IgD-negative memory B cell (primary cell): ENCODE results near the gene GAN. TPM values are rescaled to one million over a fixed set of nuclear protein-coding genes. Genes with fewer than 3 reads are reported as not detected.
A peak's percentile ranks its signal among the peaks of the same experiment; 100 is the strongest.

Experiments used
- H3K27ac Mint-ChIP-seq, 3 donors: one replicate each; pipeline ENCODE4 v1.8.0; 2020 to 2022; ENCODE audit warnings: mild to moderate bottlenecking in 3 of 3, mixed read lengths in 3 of 3, moderate library complexity in 1 of 3
- H3K27me3 Mint-ChIP-seq: one replicate; pipeline ENCODE4 v1.8.0; 2021; ENCODE audit warnings: mixed read lengths
- H3K36me3 Mint-ChIP-seq: one replicate; pipeline ENCODE4 v1.8.0; 2020; ENCODE audit warnings: mild to moderate bottlenecking, mixed read lengths
- H3K4me1 Mint-ChIP-seq, 3 donors: one replicate each; pipeline ENCODE4 v1.8.0; 2020 to 2022; ENCODE audit warnings: mixed read lengths in 3 of 3, mild to moderate bottlenecking in 1 of 3
- H3K4me3 Mint-ChIP-seq, 4 donors: one replicate each; pipeline ENCODE4 v1.8.0; 2020 to 2022; ENCODE audit warnings: mild to moderate bottlenecking in 4 of 4, mixed read lengths in 4 of 4, moderate library complexity in 3 of 4
- H3K9me3 Mint-ChIP-seq, 3 donors: one replicate each; pipeline ENCODE4 v1.8.0; 2020 to 2021; ENCODE audit warnings: mixed read lengths in 3 of 3, mild to moderate bottlenecking in 1 of 3
- polyA plus RNA-seq: library from polyadenylated mRNA; unstranded; fragments of 300-500 nt; fragmentation: Illumina TruSeq; gene quantifications from one replicate; pipeline ENCODE4 v1.2.3, GENCODE V29; 2021

GAN gene, protein sequence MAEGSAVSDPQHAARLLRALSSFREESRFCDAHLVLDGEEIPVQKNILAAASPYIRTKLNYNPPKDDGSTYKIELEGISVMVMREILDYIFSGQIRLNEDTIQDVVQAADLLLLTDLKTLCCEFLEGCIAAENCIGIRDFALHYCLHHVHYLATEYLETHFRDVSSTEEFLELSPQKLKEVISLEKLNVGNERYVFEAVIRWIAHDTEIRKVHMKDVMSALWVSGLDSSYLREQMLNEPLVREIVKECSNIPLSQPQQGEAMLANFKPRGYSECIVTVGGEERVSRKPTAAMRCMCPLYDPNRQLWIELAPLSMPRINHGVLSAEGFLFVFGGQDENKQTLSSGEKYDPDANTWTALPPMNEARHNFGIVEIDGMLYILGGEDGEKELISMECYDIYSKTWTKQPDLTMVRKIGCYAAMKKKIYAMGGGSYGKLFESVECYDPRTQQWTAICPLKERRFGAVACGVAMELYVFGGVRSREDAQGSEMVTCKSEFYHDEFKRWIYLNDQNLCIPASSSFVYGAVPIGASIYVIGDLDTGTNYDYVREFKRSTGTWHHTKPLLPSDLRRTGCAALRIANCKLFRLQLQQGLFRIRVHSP
- 2.8 TPM for polyA plus RNA-seq

DNA sequence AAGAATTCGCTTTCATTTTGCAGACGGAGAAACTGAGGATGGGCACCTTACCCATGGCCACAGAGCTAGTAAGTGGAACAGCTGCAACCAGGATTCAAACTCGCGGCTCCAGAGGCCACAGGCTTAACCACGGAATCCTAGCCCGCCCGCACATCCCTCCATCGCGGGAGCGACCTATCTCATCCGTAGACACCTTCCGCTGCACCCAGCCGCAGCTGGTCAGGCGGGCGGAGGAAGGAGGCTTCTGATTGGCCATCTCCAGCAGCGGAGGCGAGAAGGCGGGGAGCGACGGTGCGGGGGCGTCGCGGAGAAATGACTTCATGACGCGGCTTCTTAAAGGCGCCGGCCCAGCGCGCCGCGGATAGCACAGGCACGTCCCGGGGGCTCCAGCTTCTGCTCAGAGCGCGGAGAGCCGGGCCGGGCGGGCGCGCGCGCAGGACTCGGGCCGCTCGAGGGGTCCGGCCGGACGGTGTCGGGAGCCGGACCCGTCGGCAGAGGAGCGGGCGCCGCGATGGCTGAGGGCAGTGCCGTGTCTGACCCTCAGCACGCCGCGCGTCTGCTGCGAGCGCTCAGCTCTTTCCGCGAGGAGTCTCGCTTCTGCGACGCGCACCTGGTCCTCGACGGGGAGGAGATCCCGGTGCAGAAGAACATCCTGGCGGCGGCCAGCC is at the start of gene GAN:
Gene GAN (plus strand): TSS at position 360 of the 668 bp plus-strand sequence. CDS start 152 bp downstream, at position 512.
- Mint-ChIP-seq H3K4me3 (peak within 1 kb of the TSS; percentile 88 to 99 (median 98)), H3K27ac (peak within 1 kb of the TSS; percentile 84 to 95 (median 93)), H3K4me1 (peaks cover 16 to 33% (median 18%) of the 10 kb centered on the region in 3 donors), H3K9me3 (no peaks in the 10 kb centered on the region), H3K27me3 (peaks cover 1% of the 10 kb centered on the region), H3K36me3 (no peaks in the 10 kb centered on the region)

DNA sequence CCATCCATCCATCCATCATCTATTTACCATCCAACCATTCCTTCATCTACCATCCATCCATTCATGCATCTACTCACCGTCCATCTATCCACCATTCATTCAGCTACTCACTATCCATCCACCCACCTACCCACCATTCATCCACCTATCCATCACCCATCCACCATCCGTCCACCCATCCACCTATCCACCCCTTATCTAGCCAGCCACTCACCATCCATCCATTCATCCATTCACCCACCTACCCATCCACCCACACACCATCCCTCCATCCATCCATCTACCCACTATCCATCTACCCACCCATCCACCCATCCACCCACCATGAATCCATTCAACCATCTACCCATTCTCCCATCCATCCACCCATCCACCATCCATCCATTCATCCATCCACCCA is 49.7 kb upstream of the GAN start:
- Mint-ChIP-seq H3K4me1 (no peaks in the 10 kb centered on the region), H3K27ac (no peak overlapping the region), H3K36me3 (no peaks in the 10 kb centered on the region), H3K4me3 (no peak overlapping the region), H3K27me3 (peaks cover 1% of the 10 kb centered on the region), H3K9me3 (no peaks in the 10 kb centered on the region)

- Mint-ChIP-seq H3K4me1 (no peaks in the 10 kb centered on the region), H3K27me3 (peaks cover under 1% of the 10 kb centered on the region), H3K27ac (no peak overlapping the region), H3K9me3 (no peaks in the 10 kb centered on the region), H3K4me3 (no peak overlapping the region), H3K36me3 (no peaks in the 10 kb centered on the region)
Measured at GRCh38 chr16:81265658-81266451, 48.9 kb upstream of the GAN start.

GRCh38 chr16:81266680-81267095 is 48.1 kb upstream of the GAN start:
- Mint-ChIP-seq H3K4me1 (no peaks in the 10 kb centered on the region), H3K4me3 (no peak overlapping the region), H3K36me3 (no peaks in the 10 kb centered on the region), H3K27ac (no peak overlapping the region), H3K27me3 (peaks cover 4% of the 10 kb centered on the region), H3K9me3 (no peaks in the 10 kb centered on the region)

- Mint-ChIP-seq H3K36me3 (no peaks in the 10 kb centered on the region), H3K27me3 (peaks cover 5% of the 10 kb centered on the region), H3K4me1 (no peaks in the 10 kb centered on the region), H3K27ac (peak overlapping the region in 1 of 3 donors; percentile 17), H3K9me3 (no peaks in the 10 kb centered on the region), H3K4me3 (no peak overlapping the region)
Measured at GRCh38 chr16:81268509-81268908, 46.3 kb upstream of the GAN start.

DNA sequence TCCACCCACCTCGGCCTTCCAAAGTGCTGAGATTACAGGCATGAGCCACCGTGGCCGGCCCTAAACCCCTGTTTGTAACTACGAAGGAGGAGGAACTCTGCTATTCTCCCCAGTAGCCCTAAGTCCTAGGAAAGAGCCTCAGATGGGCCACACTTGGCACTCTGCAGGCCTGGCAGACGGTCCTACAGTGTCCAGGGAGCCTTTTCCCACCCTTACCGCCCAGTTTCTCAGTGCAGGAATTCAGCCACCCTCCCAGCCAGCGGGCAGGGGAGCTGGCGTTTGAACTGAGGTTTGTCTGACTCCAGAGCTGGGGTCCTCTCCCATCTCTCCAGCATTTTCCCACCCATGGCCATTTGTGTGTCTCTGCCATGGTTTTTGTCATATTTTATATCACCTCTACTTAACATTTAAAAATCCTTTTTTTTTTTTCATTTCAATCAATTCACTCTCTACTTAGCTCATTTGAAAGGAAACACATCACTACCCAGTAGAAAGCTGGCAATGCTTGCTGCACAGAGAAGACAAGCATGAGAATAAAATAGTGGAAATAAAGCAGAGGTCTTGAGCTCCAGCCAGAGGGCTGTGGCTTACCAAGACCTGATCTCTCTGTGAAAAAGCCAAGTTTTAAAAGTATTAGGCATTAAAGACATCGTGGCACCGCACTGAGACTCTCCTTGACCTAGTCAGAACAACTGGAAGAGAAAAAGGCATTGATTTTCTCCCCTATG is 41.4 kb upstream of the GAN start:
- no peaks in the 10 kb centered on the region for H3K4me1 Mint-ChIP-seq
- no peaks in the 10 kb centered on the region for H3K9me3 Mint-ChIP-seq
- H3K27me3 Mint-ChIP-seq = peaks cover 7% of the 10 kb centered on the region
- peak overlapping the region in 1 of 3 donors; percentile 59 for H3K27ac Mint-ChIP-seq
- no peak overlapping the region for H3K4me3 Mint-ChIP-seq
- H3K36me3 Mint-ChIP-seq = no peaks in the 10 kb centered on the region

DNA sequence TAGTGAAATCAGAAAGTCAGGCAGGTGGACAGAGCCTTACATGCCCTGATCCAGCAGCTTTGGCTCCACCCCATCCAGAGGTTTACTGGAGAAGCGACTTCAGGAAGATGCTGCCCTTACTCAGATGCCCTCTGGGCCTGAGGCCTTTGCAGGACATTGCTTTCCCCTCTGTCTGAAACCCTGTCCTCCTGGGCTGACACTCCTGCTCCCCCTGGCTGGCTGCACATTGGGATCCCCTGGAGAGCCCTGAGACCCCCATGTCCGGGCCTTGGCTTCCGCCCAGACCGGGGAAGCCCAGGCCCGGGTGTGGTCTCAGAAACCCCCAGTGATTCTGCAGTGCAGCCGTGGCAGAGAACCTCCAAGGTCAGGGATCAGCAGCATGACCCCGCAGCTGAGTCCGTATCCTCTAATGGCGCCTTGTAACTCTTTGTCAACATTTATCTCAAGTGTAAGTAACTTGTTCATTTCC is 39.7 kb upstream of the GAN start:
- H3K27ac Mint-ChIP-seq = no peak overlapping the region

GRCh38 chr16:81275795-81276194 is 39.0 kb upstream of the GAN start:
- H3K27ac Mint-ChIP-seq = no peak overlapping the region
- H3K4me1 Mint-ChIP-seq = no peaks in the 10 kb centered on the region
- H3K27me3 Mint-ChIP-seq = peaks cover 7% of the 10 kb centered on the region
- H3K4me3 Mint-ChIP-seq = no peak overlapping the region
- no peaks in the 10 kb centered on the region for H3K9me3 Mint-ChIP-seq
- no peaks in the 10 kb centered on the region for H3K36me3 Mint-ChIP-seq

More for the DNA sequence above, 39.7 kb upstream of the GAN start:
- Mint-ChIP-seq H3K9me3 (no peaks in the 10 kb centered on the region), H3K36me3 (no peaks in the 10 kb centered on the region), H3K4me3 (no peak overlapping the region), H3K4me1 (no peaks in the 10 kb centered on the region), H3K27me3 (peaks cover 7% of the 10 kb centered on the region)

GRCh38 chr16:81276323-81276722 is 38.4 kb upstream of the GAN start:
- H3K9me3 Mint-ChIP-seq = no peaks in the 10 kb centered on the region
- H3K4me3 Mint-ChIP-seq = no peak overlapping the region
- no peak overlapping the region for H3K27ac Mint-ChIP-seq
- H3K36me3 Mint-ChIP-seq = no peaks in the 10 kb centered on the region
- H3K4me1 Mint-ChIP-seq = no peaks in the 10 kb centered on the region
- H3K27me3 Mint-ChIP-seq = peaks cover 6% of the 10 kb centered on the region

DNA sequence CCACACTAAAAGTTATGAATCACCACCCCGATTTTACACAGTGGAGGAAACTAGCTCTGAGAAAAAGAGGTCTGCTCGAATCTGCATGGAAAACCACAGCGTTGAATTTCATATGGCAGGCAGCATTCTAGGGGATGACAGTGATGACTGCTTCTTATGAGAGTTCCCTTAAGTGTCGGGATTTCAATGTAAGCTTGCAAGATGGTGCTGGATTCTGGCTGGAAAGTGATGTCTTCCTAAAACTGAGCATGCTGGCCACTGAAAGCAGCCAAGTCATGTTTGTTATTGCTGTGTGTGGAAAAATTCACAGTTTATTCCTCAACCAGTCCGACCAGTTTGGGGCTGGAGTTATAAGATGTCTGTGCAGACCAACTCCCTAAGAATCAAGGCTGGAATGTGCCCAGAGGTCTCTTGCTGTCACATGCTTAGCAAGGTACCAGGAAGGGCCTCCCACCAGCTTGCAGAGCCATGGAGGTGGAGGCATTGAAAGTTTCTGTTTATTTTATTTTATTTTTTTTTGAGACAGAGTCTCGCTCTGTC is 37.2 kb upstream of the GAN start:
- no peak overlapping the region for H3K27ac Mint-ChIP-seq
- H3K4me1 Mint-ChIP-seq = no peaks in the 10 kb centered on the region
- H3K4me3 Mint-ChIP-seq = no peak overlapping the region
- H3K36me3 Mint-ChIP-seq = no peaks in the 10 kb centered on the region
- H3K9me3 Mint-ChIP-seq = no peaks in the 10 kb centered on the region
- H3K27me3 Mint-ChIP-seq = peaks cover 2% of the 10 kb centered on the region

DNA sequence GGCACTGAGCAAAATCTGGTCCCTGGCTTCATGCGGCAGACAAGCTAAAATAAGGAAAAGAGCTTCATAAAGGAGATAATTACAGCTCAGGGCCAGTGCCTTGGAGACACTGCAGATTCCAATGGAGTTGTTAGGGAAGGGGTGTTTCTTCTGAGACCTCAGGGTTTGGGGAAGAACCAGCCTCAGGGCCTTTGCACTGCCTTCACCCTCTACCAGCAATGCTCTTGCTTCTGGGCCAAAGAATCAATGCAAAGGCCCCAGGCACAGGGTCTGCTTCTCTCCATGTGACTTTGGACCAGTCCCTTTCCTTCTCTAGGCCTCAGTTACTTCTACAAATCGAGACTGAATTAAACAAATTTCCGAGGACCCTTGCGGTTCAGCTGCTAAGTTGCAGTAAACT is 36.2 kb upstream of the GAN start:
- Mint-ChIP-seq H3K27ac (no peak overlapping the region), H3K9me3 (no peaks in the 10 kb centered on the region), H3K4me1 (no peaks in the 10 kb centered on the region), H3K4me3 (no peak overlapping the region), H3K36me3 (peaks cover 1% of the 10 kb centered on the region), H3K27me3 (peaks cover 2% of the 10 kb centered on the region)

DNA sequence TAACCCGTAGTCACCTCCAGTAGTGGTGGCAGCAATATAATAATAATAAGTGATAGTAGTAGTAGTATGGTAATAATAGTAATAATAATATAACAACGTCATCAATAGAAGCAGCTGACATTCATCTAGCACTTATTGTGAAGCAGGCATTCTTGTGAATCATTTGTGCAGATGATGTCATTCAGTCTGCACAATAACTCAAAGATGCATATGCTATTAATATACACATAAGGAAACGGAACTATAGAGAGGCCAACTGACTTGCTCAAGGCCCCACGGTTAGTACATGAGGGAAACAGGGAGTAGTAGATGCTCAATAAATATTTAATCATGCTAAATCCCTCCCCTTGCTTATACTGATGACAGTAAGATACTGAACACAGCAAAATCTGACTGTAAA is 35.4 kb upstream of the GAN start:
- no peak overlapping the region for H3K27ac Mint-ChIP-seq
- H3K4me3 Mint-ChIP-seq = no peak overlapping the region
- H3K27me3 Mint-ChIP-seq = peaks cover 2% of the 10 kb centered on the region
- H3K36me3 Mint-ChIP-seq = peaks cover 3% of the 10 kb centered on the region
- H3K4me1 Mint-ChIP-seq = no peaks in the 10 kb centered on the region
- no peaks in the 10 kb centered on the region for H3K9me3 Mint-ChIP-seq

DNA sequence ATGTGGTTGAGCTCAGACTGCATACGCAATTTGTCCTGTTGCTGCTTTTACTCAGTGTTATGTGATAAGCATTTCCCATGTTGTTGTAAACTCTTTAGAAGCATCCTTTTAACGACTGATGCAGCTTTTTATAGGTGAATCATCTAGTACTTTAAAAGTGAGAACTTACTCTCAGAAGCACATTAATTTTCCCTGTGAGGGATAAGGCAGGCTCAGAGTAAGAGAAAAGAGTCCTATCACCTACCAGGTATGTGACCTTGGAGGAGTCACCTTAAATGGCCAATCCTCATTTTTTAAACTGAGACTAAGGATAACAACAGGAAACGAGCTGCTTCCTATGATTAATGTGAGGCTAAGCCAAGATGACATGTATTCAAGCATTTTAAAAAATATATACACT is 34.4 kb upstream of the GAN start:
- H3K4me3 Mint-ChIP-seq = no peak overlapping the region
- no peaks in the 10 kb centered on the region for H3K4me1 Mint-ChIP-seq
- H3K36me3 Mint-ChIP-seq = peaks cover 3% of the 10 kb centered on the region
- H3K27me3 Mint-ChIP-seq = no peaks in the 10 kb centered on the region
- H3K27ac Mint-ChIP-seq = no peak overlapping the region
- H3K9me3 Mint-ChIP-seq = no peaks in the 10 kb centered on the region

DNA sequence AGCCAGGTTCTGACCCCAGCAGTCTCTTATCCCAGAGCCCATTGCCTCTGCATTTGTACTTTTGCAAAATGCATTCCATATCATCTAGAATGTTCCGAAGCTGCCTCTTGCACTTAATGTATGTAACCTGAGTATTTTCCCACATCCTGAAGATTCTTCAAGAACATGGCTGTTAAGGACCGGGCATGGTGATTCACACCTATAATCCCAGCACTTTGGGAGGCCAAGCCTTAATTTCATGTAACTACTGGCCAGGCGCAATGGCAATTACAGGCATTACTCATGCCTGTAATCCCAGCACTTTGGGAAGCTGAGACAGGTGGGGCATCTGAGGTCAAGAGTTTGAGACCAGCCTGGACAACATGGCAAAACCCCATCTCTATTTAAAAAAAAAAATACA is 31.7 kb upstream of the GAN start:
- H3K4me1 Mint-ChIP-seq = no peaks in the 10 kb centered on the region
- H3K36me3 Mint-ChIP-seq = peaks cover 3% of the 10 kb centered on the region
- no peaks in the 10 kb centered on the region for H3K9me3 Mint-ChIP-seq
- H3K27ac Mint-ChIP-seq = no peak overlapping the region
- H3K27me3 Mint-ChIP-seq = no peaks in the 10 kb centered on the region
- H3K4me3 Mint-ChIP-seq = no peak overlapping the region
